K562 treated with DMSO at 1 percent for 4 hours (cell line): ENCODE measurements around the gene PDPN. TPM values are rescaled to one million over a fixed set of nuclear protein-coding genes. Genes with fewer than 3 reads are reported as not detected.

Experiments
- total RNA-seq: library from RNA; unstranded; fragments of 300-600 nt; gene quantifications from 2 replicates; pipeline ENCODE4 v1.2.3, GENCODE V29; 2022; ENCODE audit not compliant: insufficient read depth

PDPN gene
- not detected in 2 replicates for total RNA-seq

GRCh38 chr1:13583595-13583965 is at the start of gene PDPN:
TSS of gene PDPN (plus strand) at chr1:13583832. CDS start at chr1:13584034, 202 bp downstream.

Other genes with a start within 250 kb of the PDPN start
- not detected in 2 replicates for gene PRAMEF14, start 236.7 kb upstream of the PDPN start, total RNA-seq
- gene PRAMEF19, start 211.9 kb upstream of the PDPN start, total RNA-seq, result not detected in 2 replicates
- gene PRAMEF17, start 194.2 kb upstream of the PDPN start, total RNA-seq, result not detected in 2 replicates
- gene PRAMEF20, start 173.4 kb upstream of the PDPN start, total RNA-seq, result not detected in 2 replicates
- not detected in 2 replicates for gene LRRC38, start 69.8 kb upstream of the PDPN start, total RNA-seq
- gene PRDM2, start 116.4 kb downstream of the PDPN start, total RNA-seq, result 16.8 and 18.3 TPM in 2 replicates